ENCODE data around the gene FUZ. TPM values are rescaled to one million over a fixed set of nuclear protein-coding genes. Genes with fewer than 3 reads are reported as not detected.

FUZ gene
- total RNA-seq, 1 experiment from 2014 or later, result 19.0 TPM

DNA sequence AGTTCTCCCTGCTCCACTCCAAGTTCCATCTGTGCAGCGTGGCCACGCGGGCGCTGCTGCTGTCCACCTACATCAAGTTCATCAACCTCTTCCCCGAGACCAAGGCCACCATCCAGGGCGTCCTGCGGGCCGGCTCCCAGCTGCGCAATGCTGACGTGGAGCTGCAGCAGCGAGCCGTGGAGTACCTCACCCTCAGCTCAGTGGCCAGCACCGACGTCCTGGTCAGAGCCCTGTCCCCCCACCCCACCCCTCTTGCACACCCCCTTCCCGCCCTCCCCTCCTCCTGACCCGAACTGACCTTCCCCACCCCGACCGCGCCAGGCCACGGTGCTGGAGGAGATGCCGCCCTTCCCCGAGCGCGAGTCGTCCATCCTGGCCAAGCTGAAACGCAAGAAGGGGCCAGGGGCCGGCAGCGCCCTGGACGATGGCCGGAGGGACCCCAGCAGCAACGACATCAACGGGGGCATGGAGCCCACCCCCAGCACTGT lies 11.6 kb downstream of the FUZ start:
- H3K4me3 Mint-ChIP-seq (ENCODE audit: unreplicated experiment), result no peak overlapping the region
- CTCF ChIA-PET, result no interaction called here
- peaks cover 5% of the 10 kb centered on the region for H3K4me1 Mint-ChIP-seq (ENCODE audit: insufficient read depth, unreplicated experiment)
- intact Hi-C loops (cut with micrococcal nuclease), result no loop called here
- H3K9me3 Mint-ChIP-seq (ENCODE audit: unreplicated experiment), result peaks cover 6% of the 10 kb centered on the region
- H3K27me3 Mint-ChIP-seq (ENCODE audit: insufficient read depth, unreplicated experiment), result no peaks in the 10 kb centered on the region
- TF ChIP-seq, protein P1, sequence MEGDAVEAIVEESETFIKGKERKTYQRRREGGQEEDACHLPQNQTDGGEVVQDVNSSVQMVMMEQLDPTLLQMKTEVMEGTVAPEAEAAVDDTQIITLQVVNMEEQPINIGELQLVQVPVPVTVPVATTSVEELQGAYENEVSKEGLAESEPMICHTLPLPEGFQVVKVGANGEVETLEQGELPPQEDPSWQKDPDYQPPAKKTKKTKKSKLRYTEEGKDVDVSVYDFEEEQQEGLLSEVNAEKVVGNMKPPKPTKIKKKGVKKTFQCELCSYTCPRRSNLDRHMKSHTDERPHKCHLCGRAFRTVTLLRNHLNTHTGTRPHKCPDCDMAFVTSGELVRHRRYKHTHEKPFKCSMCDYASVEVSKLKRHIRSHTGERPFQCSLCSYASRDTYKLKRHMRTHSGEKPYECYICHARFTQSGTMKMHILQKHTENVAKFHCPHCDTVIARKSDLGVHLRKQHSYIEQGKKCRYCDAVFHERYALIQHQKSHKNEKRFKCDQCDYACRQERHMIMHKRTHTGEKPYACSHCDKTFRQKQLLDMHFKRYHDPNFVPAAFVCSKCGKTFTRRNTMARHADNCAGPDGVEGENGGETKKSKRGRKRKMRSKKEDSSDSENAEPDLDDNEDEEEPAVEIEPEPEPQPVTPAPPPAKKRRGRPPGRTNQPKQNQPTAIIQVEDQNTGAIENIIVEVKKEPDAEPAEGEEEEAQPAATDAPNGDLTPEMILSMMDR (IDR thresholded peaks at IDR 0.05; ENCODE audit: unreplicated experiment), result no peak
- POLR2A ChIA-PET, result no interaction called here
- no peak for DNase-seq (ENCODE audit: unreplicated experiment)
- H3K27ac Mint-ChIP-seq (ENCODE audit: low read depth, unreplicated experiment), result no peak overlapping the region
- peaks cover 59% of the 10 kb centered on the region for H3K36me3 Mint-ChIP-seq (ENCODE audit: insufficient read depth, unreplicated experiment)
- BruUV-seq (replicated peaks), result no TSS peak

DNA sequence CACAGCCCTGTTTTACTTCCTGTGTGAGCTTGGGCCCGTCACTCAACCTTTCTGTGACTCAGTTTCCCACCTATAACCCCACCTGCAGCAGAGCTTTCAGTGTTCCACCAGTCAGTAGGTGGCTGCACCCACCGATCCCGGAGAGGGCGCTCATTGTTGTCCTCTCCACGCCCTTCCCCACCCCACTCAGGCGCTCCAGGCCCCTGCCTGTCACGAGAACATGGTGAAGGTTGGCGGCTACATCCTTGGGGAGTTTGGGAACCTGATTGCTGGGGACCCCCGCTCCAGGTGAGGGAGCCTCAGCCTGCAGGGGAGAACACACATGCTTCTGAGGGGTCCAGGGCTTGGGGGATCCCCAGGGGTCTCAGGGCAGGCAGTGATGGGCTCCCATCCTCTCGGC lies 12.3 kb downstream of the FUZ start:
- Mint-ChIP-seq H3K4me1 (ENCODE audit: insufficient read depth, unreplicated experiment) (no peaks in the 10 kb centered on the region), H3K27ac (ENCODE audit: low read depth, unreplicated experiment) (no peak overlapping the region), H3K9me3 (ENCODE audit: unreplicated experiment) (no peaks in the 10 kb centered on the region), H3K36me3 (ENCODE audit: insufficient read depth, unreplicated experiment) (peaks cover 59% of the 10 kb centered on the region), H3K4me3 (ENCODE audit: unreplicated experiment) (no peak overlapping the region), H3K27me3 (ENCODE audit: insufficient read depth, unreplicated experiment) (no peaks in the 10 kb centered on the region)
- ChIA-PET POLR2A (no interaction called here), CTCF (interaction anchor here (0.7 kb wide), 1 partner anchor 240 kb away, joined by 4 read pairs; no protein-coding TSS in a partner anchor)
- TF ChIP-seq, protein P1 (IDR thresholded peaks at IDR 0.05; ENCODE audit: unreplicated experiment), result no peak
- intact Hi-C loops (cut with micrococcal nuclease), result no loop called here
- BruUV-seq (replicated peaks), result no TSS peak
- DNase-seq (ENCODE audit: unreplicated experiment), result no peak

DNA sequence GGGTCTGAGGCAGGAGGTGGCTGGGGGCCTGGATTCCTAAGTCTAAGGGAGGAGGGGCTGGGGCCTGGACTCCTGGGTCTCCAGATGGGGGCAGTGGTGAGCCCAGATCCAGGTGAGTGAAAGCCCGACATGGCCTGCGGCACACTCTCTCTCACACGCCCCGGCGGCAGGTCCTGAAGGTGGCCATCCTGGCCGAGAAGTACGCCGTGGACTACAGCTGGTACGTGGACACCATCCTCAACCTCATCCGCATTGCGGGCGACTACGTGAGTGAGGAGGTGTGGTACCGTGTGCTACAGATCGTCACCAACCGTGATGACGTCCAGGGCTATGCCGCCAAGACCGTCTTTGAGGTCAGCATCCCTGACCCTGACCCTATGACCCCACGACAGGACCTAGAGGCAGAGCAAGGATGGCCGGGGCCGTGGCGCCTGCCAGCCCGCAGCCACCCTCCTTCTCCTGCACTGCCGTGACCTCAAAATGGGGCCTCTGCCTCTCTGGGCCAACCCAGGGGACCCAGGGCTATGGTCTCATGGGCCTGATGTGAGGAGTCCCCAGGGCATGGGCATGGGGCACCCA lies 13.2 kb downstream of the FUZ start:
- Mint-ChIP-seq H3K4me3 (ENCODE audit: unreplicated experiment) (no peak overlapping the region), H3K9me3 (ENCODE audit: unreplicated experiment) (no peaks in the 10 kb centered on the region), H3K4me1 (ENCODE audit: insufficient read depth, unreplicated experiment) (no peaks in the 10 kb centered on the region), H3K36me3 (ENCODE audit: insufficient read depth, unreplicated experiment) (peaks cover 67% of the 10 kb centered on the region), H3K27me3 (ENCODE audit: insufficient read depth, unreplicated experiment) (no peaks in the 10 kb centered on the region), H3K27ac (ENCODE audit: low read depth, unreplicated experiment) (no peak overlapping the region)
- ChIA-PET POLR2A (no interaction called here), CTCF (no interaction called here)
- no TSS peak for BruUV-seq (replicated peaks)
- no peak for DNase-seq (ENCODE audit: unreplicated experiment)
- intact Hi-C loops (cut with micrococcal nuclease), result no loop called here
- TF ChIP-seq, protein P1 (IDR thresholded peaks at IDR 0.05; ENCODE audit: unreplicated experiment), result no peak

DNA sequence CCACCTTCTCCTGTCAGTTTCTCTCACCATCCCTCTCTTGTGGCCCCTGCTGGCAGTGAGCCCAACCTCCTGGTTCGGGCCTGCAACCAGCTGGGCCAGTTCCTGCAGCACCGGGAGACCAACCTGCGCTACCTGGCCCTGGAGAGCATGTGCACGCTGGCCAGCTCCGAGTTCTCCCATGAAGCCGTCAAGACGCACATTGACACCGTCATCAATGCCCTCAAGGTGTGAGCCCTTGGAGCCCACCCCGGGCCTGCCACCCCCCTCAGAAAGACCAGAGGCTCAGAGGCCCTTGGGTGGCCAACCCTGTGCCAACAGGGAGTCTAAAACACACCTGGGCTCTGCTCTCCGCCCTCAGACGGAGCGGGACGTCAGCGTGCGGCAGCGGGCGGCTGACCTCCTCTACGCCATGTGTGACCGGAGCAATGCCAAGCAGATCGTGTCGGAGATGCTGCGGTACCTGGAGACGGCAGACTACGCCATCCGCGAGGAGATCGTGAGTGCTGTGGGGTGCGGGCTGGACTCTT lies 13.8 kb downstream of the FUZ start:
- H3K36me3 Mint-ChIP-seq (ENCODE audit: insufficient read depth, unreplicated experiment), result peaks cover 72% of the 10 kb centered on the region

More for the DNA sequence above, 13.8 kb downstream of the FUZ start:
- Mint-ChIP-seq H3K9me3 (ENCODE audit: unreplicated experiment) (no peaks in the 10 kb centered on the region), H3K4me1 (ENCODE audit: insufficient read depth, unreplicated experiment) (no peaks in the 10 kb centered on the region), H3K27ac (ENCODE audit: low read depth, unreplicated experiment) (no peak overlapping the region), H3K4me3 (ENCODE audit: unreplicated experiment) (no peak overlapping the region), H3K27me3 (ENCODE audit: insufficient read depth, unreplicated experiment) (no peaks in the 10 kb centered on the region)
- TF ChIP-seq, protein P1 (IDR thresholded peaks at IDR 0.05; ENCODE audit: unreplicated experiment), result no peak
- DNase-seq (ENCODE audit: unreplicated experiment), result no peak
- BruUV-seq (replicated peaks), result no TSS peak
- ChIA-PET CTCF (no interaction called here), POLR2A (interaction anchor here (1.2 kb wide), 1 partner anchor 31 kb away, joined by 3 read pairs; no protein-coding TSS in a partner anchor)
- intact Hi-C loops (cut with micrococcal nuclease), result no loop called here

All from MCF 10A (cell line).